ENCODE measurements around the gene MTURN.

GRCh38 chr7:30199271-30199670 is 64.5 kb downstream of the MTURN start:
- TF ChIP-seq CTCF (IDR thresholded peaks at IDR 0.05 in 2 of 3, conservative IDR thresholded peaks at IDR 0.05 in 1 of 3; ENCODE audit: control insufficient read depth in 2 of 3, extremely low read depth in 1 of 3, insufficient read depth in 1 of 3, low read depth in 3 of 3, low read length in 3 of 3) (no peak), ZBTB40 (IDR thresholded peaks at IDR 0.05; ENCODE audit: borderline replicate concordance) (no peak), HCFC1 (IDR thresholded peaks at IDR 0.05; ENCODE audit: low read length) (no peak), PBX3 (IDR thresholded peaks at IDR 0.05; ENCODE audit: insufficient replicate concordance, low read depth, low read length) (no peak)

Measured in GM12878 (cell line).